Activated CD4-positive, alpha-beta T cell treated with anti-CD3 and anti-CD28 coated beads for 1 hour (primary cell): ENCODE results near the gene CTIF.

Experiments
- DNase-seq: peaks from one replicate; pipeline ENCODE4 v3.0.0-alpha.2; 2020

The CTIF gene

DNA sequence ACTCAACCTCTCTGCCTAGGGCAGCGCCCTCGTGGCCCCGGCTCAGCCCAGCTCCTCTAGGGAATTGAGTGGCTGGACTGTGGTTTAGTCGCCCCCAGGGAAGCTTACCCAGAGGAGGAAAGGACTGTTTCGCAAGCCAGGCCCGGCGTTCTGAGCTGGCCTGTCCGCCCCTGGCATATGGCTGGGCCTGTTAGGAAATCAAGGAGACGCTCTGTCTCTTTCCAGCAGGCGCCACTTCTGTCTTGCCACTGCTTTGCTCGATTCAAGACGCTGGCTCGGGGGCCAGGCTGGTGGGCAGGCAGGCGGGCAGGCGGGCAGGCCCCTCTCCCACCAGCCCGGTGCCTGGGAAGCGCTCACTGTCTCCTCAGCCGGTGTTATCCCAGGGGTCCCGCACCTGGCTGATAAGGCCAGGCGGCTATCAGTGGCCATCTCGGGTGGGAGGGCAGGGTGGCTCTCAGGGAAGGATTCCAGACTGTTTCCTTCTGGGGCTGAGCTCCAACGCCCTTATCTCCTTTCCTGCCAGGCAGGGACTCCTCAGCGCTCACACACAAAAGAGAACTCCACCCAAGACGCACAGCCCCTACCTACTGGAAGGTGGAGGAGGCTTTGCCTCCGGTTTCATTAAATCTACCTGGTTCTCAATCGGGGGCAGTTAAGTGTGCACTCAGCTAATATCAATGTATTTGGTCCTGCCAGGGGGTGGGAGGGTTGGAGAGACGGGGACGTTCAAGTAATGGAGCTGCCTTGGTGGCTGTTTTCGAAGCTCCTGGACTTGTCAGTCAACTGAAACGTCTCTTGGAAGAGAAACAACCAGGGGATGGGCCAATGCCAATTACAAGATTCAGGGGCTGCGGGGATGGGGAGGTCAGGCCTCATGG lies 302.8 kb downstream of the CTIF start:
- DNase-seq: no peak

DNA sequence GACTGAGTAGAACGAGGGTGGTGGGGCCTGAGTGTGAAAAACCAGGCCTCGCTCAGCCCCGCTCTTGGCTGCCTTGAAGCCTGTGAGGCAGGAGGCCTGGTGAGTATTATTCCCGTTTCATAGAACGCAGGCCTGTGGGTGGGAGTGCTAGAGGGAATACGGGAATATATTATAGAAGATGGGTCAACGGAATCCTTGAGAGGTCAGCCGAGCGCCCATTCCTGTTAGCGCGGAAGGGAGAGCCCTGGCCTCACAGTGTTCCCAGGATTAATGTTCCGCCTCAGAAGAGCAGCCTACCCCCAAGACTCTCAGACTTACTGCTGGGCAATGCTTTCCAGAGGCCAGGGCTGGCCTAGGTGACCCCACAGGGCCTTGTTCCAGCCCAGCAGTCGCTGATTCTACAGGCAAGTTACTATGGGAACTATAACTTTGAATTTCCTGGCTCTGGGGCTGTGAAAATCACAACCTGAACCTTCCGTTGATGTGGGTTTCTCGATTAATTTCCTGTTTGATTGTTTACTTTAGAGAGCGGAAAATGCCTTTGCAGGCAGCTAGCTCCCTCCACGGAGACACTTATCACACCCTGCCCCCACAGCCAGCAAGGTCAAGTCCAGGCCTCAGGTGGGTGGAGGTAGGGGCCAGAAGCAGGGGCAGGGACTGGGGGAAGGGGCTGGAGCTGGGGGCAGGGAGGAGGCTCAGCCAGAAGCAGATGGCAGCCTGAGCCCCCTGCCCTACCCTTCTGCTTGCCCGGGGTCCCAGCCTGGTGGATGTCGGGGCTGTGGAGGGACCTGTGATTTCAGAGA lies 303.6 kb downstream of the CTIF start:
- peak; percentile 28 for DNase-seq

GRCh38 chr18:48843162-48843561 lies 304.3 kb downstream of the CTIF start:
- no peak for DNase-seq

DNA sequence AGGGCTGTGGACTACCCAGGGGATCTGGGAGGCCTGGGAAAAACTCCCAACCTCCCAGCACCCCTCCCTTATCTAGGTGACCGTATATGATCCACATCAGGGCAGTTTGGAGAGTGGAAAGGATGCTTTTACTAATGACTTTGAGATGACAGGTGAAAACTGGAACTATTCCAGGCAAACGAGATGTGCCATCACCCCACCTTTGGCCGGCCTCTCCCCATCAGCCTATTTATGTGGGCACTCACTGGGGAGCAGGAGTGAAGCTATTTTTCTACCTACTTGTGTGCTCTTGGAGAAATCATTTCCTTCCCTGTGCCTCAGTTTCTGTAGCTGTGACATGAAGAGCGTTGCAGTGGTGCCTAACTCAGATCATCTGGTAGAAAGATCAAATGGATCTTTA lies 304.8 kb downstream of the CTIF start:
- DNase-seq: no peak

DNA sequence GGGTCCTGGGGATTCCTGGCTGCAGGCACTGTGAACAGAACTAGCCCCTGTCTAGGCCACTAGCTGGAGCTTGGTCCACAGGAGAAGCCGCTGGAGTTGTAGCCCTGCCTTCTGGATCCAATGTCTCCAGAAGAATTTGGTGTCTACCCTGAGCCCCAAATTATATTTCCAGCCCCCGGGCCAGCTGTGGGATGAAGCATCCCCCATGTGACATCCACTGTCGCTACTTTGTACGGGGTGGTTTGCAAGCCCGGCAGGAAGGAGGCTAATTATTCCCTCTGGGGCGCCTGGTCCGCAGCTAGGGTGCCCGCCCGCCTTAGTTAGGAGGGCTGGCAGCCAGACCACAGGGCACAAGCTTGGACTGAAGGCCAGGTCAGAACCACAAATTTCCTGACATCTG lies 305.4 kb downstream of the CTIF start:
- DNase-seq: no peak

DNA sequence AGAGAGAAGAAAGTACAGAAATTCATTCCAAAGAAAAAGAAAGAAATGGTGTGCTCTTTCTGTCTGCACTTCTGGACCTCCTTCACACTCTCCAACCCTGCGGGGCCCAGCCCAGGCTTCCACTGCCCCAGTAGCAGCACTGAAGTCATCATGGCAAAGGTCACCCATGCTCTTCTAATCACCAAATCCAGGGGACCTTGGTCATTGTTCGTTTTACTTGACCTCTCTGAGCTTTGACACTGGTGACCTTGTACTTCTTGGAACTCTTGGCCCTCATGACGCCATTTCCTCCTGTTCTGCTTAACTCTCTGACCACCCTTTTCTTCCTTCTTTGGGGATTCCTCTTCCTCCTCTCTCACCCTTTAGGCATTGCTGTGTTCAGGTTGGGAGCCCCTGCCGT lies 306.3 kb downstream of the CTIF start:
- DNase-seq: no peak

- DNase-seq: no peak
These were observed 307.6 kb downstream of the CTIF start for GRCh38 chr18:48846423-48846932.

GRCh38 chr18:48847807-48848486 lies 309.1 kb downstream of the CTIF start:
- DNase-seq: no peak

DNA sequence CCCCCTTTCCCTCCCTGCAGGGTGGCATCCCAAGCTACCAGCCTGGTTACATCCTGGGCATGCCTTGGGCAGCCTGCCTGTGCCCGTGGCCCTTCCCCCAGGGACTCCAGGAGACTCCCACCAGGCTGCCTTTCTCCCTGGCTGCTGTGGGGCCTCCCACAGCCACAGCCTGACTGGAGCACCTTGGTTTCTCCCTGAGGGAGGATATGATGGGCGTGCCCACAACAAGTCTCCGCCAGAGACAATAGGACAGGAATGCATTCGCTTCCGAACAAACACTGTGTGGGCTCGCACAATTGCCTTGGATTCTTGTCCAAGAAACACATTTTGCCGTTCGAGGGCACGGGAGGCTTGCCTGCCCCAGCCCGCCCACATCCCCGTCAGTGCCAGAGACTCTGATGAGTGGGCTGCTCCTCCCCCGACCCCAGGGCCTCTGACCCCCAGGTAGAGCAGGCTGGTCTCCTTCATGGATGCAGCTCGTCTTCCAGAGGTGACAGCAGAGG lies 309.9 kb downstream of the CTIF start:
- no peak for DNase-seq

GRCh38 chr18:48850822-48851598 lies 312.2 kb downstream of the CTIF start:
- DNase-seq: no peak

- DNase-seq: no peak
These were observed 312.7 kb downstream of the CTIF start for GRCh38 chr18:48851599-48851960.

- DNase-seq: no peak
These were observed 313.5 kb downstream of the CTIF start for GRCh38 chr18:48852292-48852691.

GRCh38 chr18:48852794-48853193 lies 314.0 kb downstream of the CTIF start:
- no peak for DNase-seq

- DNase-seq: no peak
These were observed 314.8 kb downstream of the CTIF start for GRCh38 chr18:48853588-48853987.

GRCh38 chr18:48854780-48855179 lies 315.9 kb downstream of the CTIF start:
- DNase-seq: no peak

GRCh38 chr18:48855422-48856377 lies 316.9 kb downstream of the CTIF start:
- DNase-seq: no peak

DNA sequence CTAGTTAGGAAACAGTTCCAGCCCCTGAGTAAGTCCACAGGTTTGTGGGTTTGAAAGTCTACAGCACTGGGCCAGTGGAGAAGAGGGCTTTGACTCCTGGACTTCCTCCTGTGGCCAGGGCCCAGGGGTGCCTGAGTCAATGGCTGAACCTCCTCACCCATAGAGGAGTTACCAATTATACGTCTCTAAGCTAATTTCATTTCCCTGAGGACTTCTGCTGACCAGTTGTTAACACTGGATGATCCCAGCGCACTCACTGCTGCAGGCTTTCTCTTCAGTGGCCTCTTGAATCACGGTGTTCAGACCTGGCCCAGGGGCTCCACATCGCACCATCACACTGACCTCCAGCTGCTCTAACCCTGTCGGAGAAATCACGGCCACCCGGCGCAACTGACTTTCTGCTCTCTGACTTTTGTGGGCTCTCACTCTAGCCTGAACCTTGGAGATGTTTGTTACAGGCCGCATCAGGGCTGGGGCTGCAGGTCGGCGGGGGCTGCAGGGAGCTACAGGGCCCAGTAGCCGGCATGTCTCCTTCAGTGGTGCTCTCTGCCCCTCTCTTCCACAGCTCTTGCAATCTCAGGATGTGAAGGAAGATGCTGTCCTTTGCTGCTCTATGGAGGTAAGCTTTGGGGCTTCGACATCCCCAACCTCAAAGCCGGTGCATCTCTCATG lies 318.3 kb downstream of the CTIF start:
- no peak for DNase-seq

DNA sequence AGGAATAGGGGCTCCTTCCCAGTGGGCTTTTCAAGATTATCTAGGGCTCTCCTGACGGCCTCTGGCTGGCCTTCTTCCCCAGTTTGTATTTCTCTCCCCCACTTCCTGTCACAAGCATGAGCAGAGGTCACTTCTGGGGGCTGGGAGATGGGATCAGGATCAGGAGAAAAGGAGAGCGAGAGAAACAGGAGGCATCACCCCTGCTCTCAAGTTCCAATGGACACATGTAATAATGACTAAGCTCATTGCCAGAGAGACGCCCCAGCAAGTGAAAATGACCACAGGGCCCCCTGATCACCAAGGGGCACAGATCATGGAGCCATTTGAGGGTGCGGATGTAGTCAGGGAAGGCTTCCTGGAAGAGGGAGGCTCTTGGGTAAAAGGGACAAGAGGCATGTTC lies 319.8 kb downstream of the CTIF start:
- no peak for DNase-seq

DNA sequence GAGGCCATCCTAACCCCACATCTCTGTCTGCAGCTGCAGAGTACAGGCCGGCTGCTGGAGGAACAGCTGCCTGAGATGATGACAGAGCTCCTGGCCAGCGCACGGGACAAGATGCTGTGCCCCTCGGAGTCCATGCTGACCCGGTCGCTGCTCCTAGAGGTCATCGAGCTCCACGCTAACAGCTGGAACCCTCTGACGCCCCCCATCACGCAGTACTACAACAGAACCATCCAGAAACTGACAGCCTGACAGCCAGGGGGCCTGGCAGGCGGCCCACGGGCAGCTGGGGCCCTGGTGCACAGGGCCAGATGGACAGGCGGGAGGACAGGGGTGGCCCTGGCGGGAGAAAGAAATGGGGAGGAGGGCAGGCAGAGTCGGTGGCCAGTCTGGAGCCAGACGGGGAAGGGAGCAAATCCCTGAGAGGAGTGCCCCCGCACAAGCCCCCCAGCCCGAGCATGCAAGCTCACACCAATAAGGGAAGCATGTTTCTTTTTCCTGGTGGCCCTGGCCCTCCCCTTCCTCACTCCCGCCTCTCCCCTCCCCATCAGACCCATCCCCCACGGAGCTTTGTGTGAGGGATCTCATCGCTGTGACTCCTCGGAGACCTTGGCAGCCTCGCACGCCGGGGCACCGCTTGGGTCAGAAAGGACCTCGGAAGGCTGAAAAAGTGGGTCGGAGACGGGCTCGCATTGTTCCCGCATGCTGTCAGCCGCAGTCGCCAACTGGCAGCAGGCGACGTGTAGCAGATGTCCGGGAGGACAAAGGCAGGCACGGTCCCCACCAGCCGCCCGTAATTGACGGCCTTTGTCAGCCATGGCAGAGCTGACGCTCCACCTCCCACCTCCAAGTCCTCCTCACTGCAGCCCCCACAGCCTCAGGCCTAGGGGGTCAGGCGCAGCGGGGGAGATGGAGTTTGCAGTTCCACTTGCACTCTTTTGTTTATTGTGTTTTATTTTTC lies 320.8 kb downstream of the CTIF start:
- DNase-seq: no peak
